ENCODE results near the gene MEF2C. TPM values are rescaled to one million over a fixed set of nuclear protein-coding genes. Genes with fewer than 3 reads are reported as not detected.
A peak's percentile ranks its signal among the peaks of the same experiment; 100 is the strongest.

The MEF2C gene
- polyA plus RNA-seq, 3 donors = 32.0 to 89.3 (median 88.3) TPM

GRCh38 chr5:88696466-88696865 lies 186.5 kb downstream of the MEF2C start:
- Histone ChIP-seq H3K9ac (ENCODE audit: insufficient read depth, low read length, poor library complexity, severe bottlenecking) (no peak overlapping the region), H3K27ac (ENCODE audit: low read depth in 1 of 2, low read length in 2 of 2) (no peak overlapping the region), H3K4me1 (ENCODE audit: control insufficient read depth in 1 of 2, insufficient read depth in 2 of 2, low read length in 2 of 2) (peaks cover 10 to 11% of the 10 kb centered on the region in 2 donors), H3K36me3 (replicated peaks in 1 of 2; ENCODE audit: control insufficient read depth in 1 of 2, insufficient read depth in 2 of 2, low read length in 2 of 2) (no peaks in the 10 kb centered on the region), H4K20me1 (ENCODE audit: insufficient read depth, low read length) (no peaks in the 10 kb centered on the region), H3K4me2 (replicated peaks; ENCODE audit: extremely low read depth, low read length, poor library complexity, severe bottlenecking) (no peak overlapping the region), H2AFZ (ENCODE audit: insufficient read depth, low read depth, low read length, poor library complexity, severe bottlenecking) (no peak overlapping the region), H3K79me2 (ENCODE audit: insufficient read depth, low read length) (no peaks in the 10 kb centered on the region), H3K9me3 (replicated peaks in 1 of 2; ENCODE audit: control insufficient read depth in 1 of 2, insufficient read depth in 1 of 2, low read length in 2 of 2) (peaks cover 0 to 31% of the 10 kb centered on the region in 2 donors), H3K4me3 (replicated peaks in 1 of 3; ENCODE audit: low read depth in 2 of 3, low read length in 3 of 3) (no peak overlapping the region), H3K27me3 (ENCODE audit: control insufficient read depth in 2 of 2, insufficient read depth in 2 of 2, low read length in 2 of 2) (peaks cover 75 to 100% of the 10 kb centered on the region in 2 donors)
- Mint-ChIP-seq H3K4me1 (peaks cover 21% of the 10 kb centered on the region), H3K4me3 (peak overlapping the region in 1 of 2 donors; percentile 33), H3K27me3 (ENCODE audit: low read depth in 3 of 3) (peaks cover 80 to 93% (median 84%) of the 10 kb centered on the region in 3 donors), H3K9me3 (peaks cover 0 to 19% (median 11%) of the 10 kb centered on the region in 7 donors), H3K36me3 (peaks cover 0 to 7% of the 10 kb centered on the region in 2 donors), H3K27ac (no peak overlapping the region)
- no peak for DNase-seq
- intact Hi-C loops (cut with micrococcal nuclease) = no loop called here
- TF ChIP-seq, protein P1, sequence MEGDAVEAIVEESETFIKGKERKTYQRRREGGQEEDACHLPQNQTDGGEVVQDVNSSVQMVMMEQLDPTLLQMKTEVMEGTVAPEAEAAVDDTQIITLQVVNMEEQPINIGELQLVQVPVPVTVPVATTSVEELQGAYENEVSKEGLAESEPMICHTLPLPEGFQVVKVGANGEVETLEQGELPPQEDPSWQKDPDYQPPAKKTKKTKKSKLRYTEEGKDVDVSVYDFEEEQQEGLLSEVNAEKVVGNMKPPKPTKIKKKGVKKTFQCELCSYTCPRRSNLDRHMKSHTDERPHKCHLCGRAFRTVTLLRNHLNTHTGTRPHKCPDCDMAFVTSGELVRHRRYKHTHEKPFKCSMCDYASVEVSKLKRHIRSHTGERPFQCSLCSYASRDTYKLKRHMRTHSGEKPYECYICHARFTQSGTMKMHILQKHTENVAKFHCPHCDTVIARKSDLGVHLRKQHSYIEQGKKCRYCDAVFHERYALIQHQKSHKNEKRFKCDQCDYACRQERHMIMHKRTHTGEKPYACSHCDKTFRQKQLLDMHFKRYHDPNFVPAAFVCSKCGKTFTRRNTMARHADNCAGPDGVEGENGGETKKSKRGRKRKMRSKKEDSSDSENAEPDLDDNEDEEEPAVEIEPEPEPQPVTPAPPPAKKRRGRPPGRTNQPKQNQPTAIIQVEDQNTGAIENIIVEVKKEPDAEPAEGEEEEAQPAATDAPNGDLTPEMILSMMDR (IDR thresholded peaks at IDR 0.05) = no peak

GRCh38 chr5:88695931-88696330 lies 187.1 kb downstream of the MEF2C start:
- peaks cover 15 to 16% of the 10 kb centered on the region in 2 donors for H3K4me1 ChIP-seq (ENCODE audit: control insufficient read depth in 1 of 2, insufficient read depth in 2 of 2, low read length in 2 of 2)
- H3K4me3 Mint-ChIP-seq = peak overlapping the region in 1 of 2 donors; percentile 52

More at GRCh38 chr5:88695931-88696330, 187.1 kb downstream of the MEF2C start:
- H3K4me2 ChIP-seq (replicated peaks; ENCODE audit: extremely low read depth, low read length, poor library complexity, severe bottlenecking) = no peak overlapping the region
- no peaks in the 10 kb centered on the region for H4K20me1 ChIP-seq (ENCODE audit: insufficient read depth, low read length)
- peaks cover 80 to 94% (median 86%) of the 10 kb centered on the region in 3 donors for H3K27me3 Mint-ChIP-seq (ENCODE audit: low read depth in 3 of 3)
- intact Hi-C loops (cut with micrococcal nuclease) = no loop called here
- no peak overlapping the region for H3K27ac Mint-ChIP-seq
- H3K36me3 ChIP-seq (replicated peaks in 1 of 2; ENCODE audit: control insufficient read depth in 1 of 2, insufficient read depth in 2 of 2, low read length in 2 of 2) = no peaks in the 10 kb centered on the region
- WGBS (ENCODE audit: insufficient coverage) = no CpG with 5 or more reads among the region's 3 CpGs
- H2AFZ ChIP-seq (ENCODE audit: insufficient read depth, low read depth, low read length, poor library complexity, severe bottlenecking) = no peak overlapping the region
- no peak overlapping the region for H3K9ac ChIP-seq (ENCODE audit: insufficient read depth, low read length, poor library complexity, severe bottlenecking)
- peaks cover 0 to 36% of the 10 kb centered on the region in 2 donors for H3K9me3 ChIP-seq (replicated peaks in 1 of 2; ENCODE audit: control insufficient read depth in 1 of 2, insufficient read depth in 1 of 2, low read length in 2 of 2)
- H3K36me3 Mint-ChIP-seq = peaks cover 0 to 9% of the 10 kb centered on the region in 2 donors
- peaks cover 26% of the 10 kb centered on the region for H3K4me1 Mint-ChIP-seq
- H3K4me3 ChIP-seq (replicated peaks in 1 of 3; ENCODE audit: low read depth in 2 of 3, low read length in 3 of 3) = no peak overlapping the region
- H3K27ac ChIP-seq (ENCODE audit: low read depth in 1 of 2, low read length in 2 of 2) = no peak overlapping the region
- TF ChIP-seq, protein P1 (IDR thresholded peaks at IDR 0.05) = no peak
- H3K27me3 ChIP-seq (ENCODE audit: control insufficient read depth in 2 of 2, insufficient read depth in 2 of 2, low read length in 2 of 2) = peaks cover 79 to 100% of the 10 kb centered on the region in 2 donors
- no peaks in the 10 kb centered on the region for H3K79me2 ChIP-seq (ENCODE audit: insufficient read depth, low read length)
- peaks cover 0 to 22% (median 16%) of the 10 kb centered on the region in 7 donors for H3K9me3 Mint-ChIP-seq
- DNase-seq = no peak

Data from CD14-positive monocyte (primary cell).